ENCODE data around the gene COL11A1. TPM values are rescaled to one million over a fixed set of nuclear protein-coding genes. Genes with fewer than 3 reads are reported as not detected.

The COL11A1 gene
- polyA plus RNA-seq, 1 of the 3 experiments (the other 2 are of a cell fraction) = 0.13 TPM

GRCh38 chr1:103146166-103146565, 37.8 kb upstream of the COL11A1 start:
- Histone ChIP-seq H3K79me2 (ENCODE audit: insufficient read depth) (no peaks in the 10 kb centered on the region), H3K9me3 (no peaks in the 10 kb centered on the region), H3K9ac (no peak overlapping the region), H3K9me2 (no peaks in the 10 kb centered on the region), H2AFZ (ENCODE audit: low read depth) (peak overlapping the region; percentile 3; the same call in 1 of the 2 replicates), H3K27ac (ENCODE audit: low read depth in 2 of 2, low read length in 1 of 2) (no peak overlapping the region), H3K36me3 (replicated peaks in 1 of 2; ENCODE audit: control insufficient read depth in 1 of 2, insufficient read depth in 2 of 2, low read length in 1 of 2) (no peaks in the 10 kb centered on the region), H4K20me1 (ENCODE audit: insufficient read depth) (no peaks in the 10 kb centered on the region), H3K4me1 (ENCODE audit: control insufficient read depth in 1 of 2, insufficient read depth in 2 of 2, low read depth in 1 of 2, low read length in 1 of 2) (no peaks in the 10 kb centered on the region), H3F3A (replicated peaks; ENCODE audit: insufficient read depth) (no peaks in the 10 kb centered on the region), H3K4me3 (ENCODE audit: low read depth in 2 of 2, low read length in 1 of 2) (no peak overlapping the region), H3K27me3 (ENCODE audit: insufficient read depth) (no peaks in the 10 kb centered on the region), H3K4me2 (no peak overlapping the region)
- TF ChIP-seq TCF12 (IDR thresholded peaks at IDR 0.05) (no peak), MEF2A (IDR thresholded peaks at IDR 0.05; ENCODE audit: borderline replicate concordance, low read depth) (no peak), ELF1 (IDR thresholded peaks at IDR 0.05) (no peak), CHD2 (IDR thresholded peaks at IDR 0.05; ENCODE audit: low read length, partially characterized antibody) (no peak)
- ChIA-PET POLR2A (no interaction called here), CTCF (interaction anchor here (1.0 kb wide), 1 partner anchor 40 kb away, joined by 3 read pairs; no protein-coding TSS in a partner anchor)
- DNase-seq = no peak

- POLR2A ChIA-PET = no interaction called here
These were observed 37.1 kb upstream of the COL11A1 start for GRCh38 chr1:103145449-103145848.

More at GRCh38 chr1:103145449-103145848, 37.1 kb upstream of the COL11A1 start:
- whole genome bisulfite sequencing (ENCODE audit: low lambda C conversion rate) = 23% methylated on average over 1 of the region's 1 CpG
- no peak overlapping the region for H3K4me2 ChIP-seq
- no peaks in the 10 kb centered on the region for H4K20me1 ChIP-seq (ENCODE audit: insufficient read depth)
- H3K9me3 ChIP-seq = no peaks in the 10 kb centered on the region
- H2AFZ ChIP-seq (ENCODE audit: low read depth) = peak overlapping the region; percentile 3; the same call in 1 of the 2 replicates
- no peaks in the 10 kb centered on the region for H3K4me1 ChIP-seq (ENCODE audit: control insufficient read depth in 1 of 2, insufficient read depth in 2 of 2, low read depth in 1 of 2, low read length in 1 of 2)
- H3K36me3 ChIP-seq (replicated peaks in 1 of 2; ENCODE audit: control insufficient read depth in 1 of 2, insufficient read depth in 2 of 2, low read length in 1 of 2) = no peaks in the 10 kb centered on the region
- DNase-seq = no peak
- H3K9me2 ChIP-seq = no peaks in the 10 kb centered on the region
- H3K4me3 ChIP-seq (ENCODE audit: low read depth in 2 of 2, low read length in 1 of 2) = no peak overlapping the region
- no peaks in the 10 kb centered on the region for H3K27me3 ChIP-seq (ENCODE audit: insufficient read depth)
- H3K9ac ChIP-seq = no peak overlapping the region
- no peak overlapping the region for H3K27ac ChIP-seq (ENCODE audit: low read depth in 2 of 2, low read length in 1 of 2)
- no peak for TF ChIP-seq EZH2phosphoT487 (IDR thresholded peaks at IDR 0.05; ENCODE audit: borderline replicate concordance, low read depth)
- TF ChIP-seq CHD2 (IDR thresholded peaks at IDR 0.05; ENCODE audit: low read length, partially characterized antibody) = no peak
- no peak for TF ChIP-seq POLR2AphosphoS5 (IDR thresholded peaks at IDR 0.05; ENCODE audit: low read depth, low read length)
- no peak for TF ChIP-seq YY1 (IDR thresholded peaks at IDR 0.05; ENCODE audit: low read depth)
- TF ChIP-seq RCOR1 (IDR thresholded peaks at IDR 0.05; ENCODE audit: low read length) = no peak
- TF ChIP-seq USF1 (IDR thresholded peaks at IDR 0.05; ENCODE audit: borderline replicate concordance, low read depth) = no peak
- TF ChIP-seq GABPA (IDR thresholded peaks at IDR 0.05; ENCODE audit: low read depth) = no peak
- no peak for TF ChIP-seq ELF1 (IDR thresholded peaks at IDR 0.05)
- no peak for TF ChIP-seq CTCF (IDR thresholded peaks at IDR 0.05)
- TF ChIP-seq, protein P1, sequence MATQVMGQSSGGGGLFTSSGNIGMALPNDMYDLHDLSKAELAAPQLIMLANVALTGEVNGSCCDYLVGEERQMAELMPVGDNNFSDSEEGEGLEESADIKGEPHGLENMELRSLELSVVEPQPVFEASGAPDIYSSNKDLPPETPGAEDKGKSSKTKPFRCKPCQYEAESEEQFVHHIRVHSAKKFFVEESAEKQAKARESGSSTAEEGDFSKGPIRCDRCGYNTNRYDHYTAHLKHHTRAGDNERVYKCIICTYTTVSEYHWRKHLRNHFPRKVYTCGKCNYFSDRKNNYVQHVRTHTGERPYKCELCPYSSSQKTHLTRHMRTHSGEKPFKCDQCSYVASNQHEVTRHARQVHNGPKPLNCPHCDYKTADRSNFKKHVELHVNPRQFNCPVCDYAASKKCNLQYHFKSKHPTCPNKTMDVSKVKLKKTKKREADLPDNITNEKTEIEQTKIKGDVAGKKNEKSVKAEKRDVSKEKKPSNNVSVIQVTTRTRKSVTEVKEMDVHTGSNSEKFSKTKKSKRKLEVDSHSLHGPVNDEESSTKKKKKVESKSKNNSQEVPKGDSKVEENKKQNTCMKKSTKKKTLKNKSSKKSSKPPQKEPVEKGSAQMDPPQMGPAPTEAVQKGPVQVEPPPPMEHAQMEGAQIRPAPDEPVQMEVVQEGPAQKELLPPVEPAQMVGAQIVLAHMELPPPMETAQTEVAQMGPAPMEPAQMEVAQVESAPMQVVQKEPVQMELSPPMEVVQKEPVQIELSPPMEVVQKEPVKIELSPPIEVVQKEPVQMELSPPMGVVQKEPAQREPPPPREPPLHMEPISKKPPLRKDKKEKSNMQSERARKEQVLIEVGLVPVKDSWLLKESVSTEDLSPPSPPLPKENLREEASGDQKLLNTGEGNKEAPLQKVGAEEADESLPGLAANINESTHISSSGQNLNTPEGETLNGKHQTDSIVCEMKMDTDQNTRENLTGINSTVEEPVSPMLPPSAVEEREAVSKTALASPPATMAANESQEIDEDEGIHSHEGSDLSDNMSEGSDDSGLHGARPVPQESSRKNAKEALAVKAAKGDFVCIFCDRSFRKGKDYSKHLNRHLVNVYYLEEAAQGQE (IDR thresholded peaks at IDR 0.05; ENCODE audit: low read depth, low read length) = no peak
- TF ChIP-seq MXI1 (IDR thresholded peaks at IDR 0.05; ENCODE audit: low read depth, low read length) = no peak
- no peak for TF ChIP-seq IRF3 (IDR thresholded peaks at IDR 0.05; ENCODE audit: low read depth, low read length)
- no peak for TF ChIP-seq RXRA (IDR thresholded peaks at IDR 0.05; ENCODE audit: borderline replicate concordance, low read depth)
- no peak for TF ChIP-seq NFIC (IDR thresholded peaks at IDR 0.05; ENCODE audit: borderline replicate concordance)
- TF ChIP-seq TCF12 (IDR thresholded peaks at IDR 0.05) = no peak
- no peaks in the 10 kb centered on the region for H3F3A ChIP-seq (replicated peaks; ENCODE audit: insufficient read depth)
- H3K79me2 ChIP-seq (ENCODE audit: insufficient read depth) = no peaks in the 10 kb centered on the region
- CTCF ChIA-PET = interaction anchor here (1.0 kb wide), 1 partner anchor 40 kb away, joined by 3 read pairs; no protein-coding TSS in a partner anchor
